H1 (cell line): Measurements from ENCODE around the gene AGAP1. TPM values are rescaled to one million over a fixed set of nuclear protein-coding genes. Genes with fewer than 3 reads are reported as not detected.

ENCODE experiments used
- CTCF ChIA-PET: fragments of 300-600 bp; sonication (Branson Sonifier 250); formaldehyde crosslinking; loops from one replicate; lab custom pipeline; 2021; ENCODE audit not compliant: partially characterized antibody; lab: Charles Lee
- POLR2A ChIA-PET: fragments of 300-600 bp; sonication (Branson Sonifier 250); formaldehyde crosslinking; loops from one replicate; lab custom pipeline; 2021; ENCODE audit warnings: inconsistent platforms; ENCODE audit not compliant: partially characterized antibody; lab: Charles Lee
- DNase-seq, 2 experiments: peaks; one replicate each; pipeline versions ENCODE4 v3.0.0 to v3.0.0-alpha.2; 2010 to 2022; ENCODE audit warnings: low spot score in 2 of 2, low read depth in 1 of 2, mixed read lengths in 1 of 2
- FAIRE-seq: peaks from 2 replicates; lab custom pipeline; 2011; peaks lifted over from hg19 to GRCh38; lab: Jason Lieb, UNC
- H2AFZ ChIP-seq: 2 replicates; pipeline ENCODE4 v1.8.1; 2012; ENCODE audit warnings: low read length, inconsistent platforms
- H2AK5ac ChIP-seq: 2 replicates; pipeline ENCODE4 v1.6.1; 2013; ENCODE audit warnings: low read depth, low read length
- H2BK120ac ChIP-seq: replicated peaks from 2 replicates; pipeline ENCODE3; 2013; ENCODE audit warnings: low read depth, low read length, inconsistent platforms
- H2BK12ac ChIP-seq: 2 replicates; pipeline ENCODE4 v1.6.1; 2013; ENCODE audit warnings: low read depth, low read length
- H2BK15ac ChIP-seq: 2 replicates; pipeline ENCODE4 v1.6.1; 2013; ENCODE audit warnings: low read length
- H2BK20ac ChIP-seq: 2 replicates; pipeline ENCODE4 v1.6.1; 2013; ENCODE audit warnings: low read length
- H2BK5ac ChIP-seq: 2 replicates; pipeline ENCODE4 v1.6.1; 2013; ENCODE audit warnings: low read depth, low read length
- H3K14ac ChIP-seq: 2 replicates; pipeline ENCODE4 v1.6.1; 2013; ENCODE audit warnings: inconsistent platforms; ENCODE audit not compliant: insufficient read length
- H3K18ac ChIP-seq: 2 replicates; pipeline ENCODE4 v1.6.1; 2013; ENCODE audit warnings: low read length; ENCODE audit errors: extremely low read depth
- H3K23ac ChIP-seq: 2 replicates; pipeline ENCODE4 v1.6.1; 2013; ENCODE audit warnings: inconsistent platforms; ENCODE audit not compliant: insufficient read length
- H3K23me2 ChIP-seq: 2 replicates; pipeline ENCODE4 v1.6.1; 2013; ENCODE audit warnings: low read depth, low read length
- H3K27ac ChIP-seq: 2 replicates; pipeline ENCODE4 v1.6.1; 2011; ENCODE audit warnings: low read depth, low read length, inconsistent platforms
- H3K27me3 ChIP-seq, 4 experiments: replicated peaks in 1 of 4; 1 replicate in 1 of 4; 2 replicates in 3 of 4; pipeline versions ENCODE4 v1.6.1 to v1.8.1; 2011 to 2013; ENCODE audit warnings: low read length in 3 of 4, mild to moderate bottlenecking in 3 of 4, inconsistent platforms in 2 of 4, mixed read lengths in 2 of 4, moderate library complexity in 1 of 4; ENCODE audit not compliant: control insufficient read depth in 3 of 4, insufficient read depth in 3 of 4; ENCODE audit errors: extremely low read depth in 1 of 4
- H3K36me3 ChIP-seq, 4 experiments: 2 replicates each; pipeline versions ENCODE4 v1.6.1 to v1.8.1; 2011 to 2013; ENCODE audit warnings: mild to moderate bottlenecking in 4 of 4, low read length in 3 of 4, moderate library complexity in 2 of 4, control low read depth in 1 of 4, inconsistent platforms in 1 of 4; ENCODE audit not compliant: insufficient read depth in 4 of 4, control insufficient read depth in 2 of 4
- H3K4ac ChIP-seq: replicated peaks from 2 replicates; pipeline ENCODE3; 2013; ENCODE audit warnings: low read length, low read depth, mixed read lengths, inconsistent platforms; ENCODE audit not compliant: insufficient read length
- H3K4me1 ChIP-seq, 4 experiments: replicated peaks in 1 of 4; 1 replicate in 1 of 4; 2 replicates in 3 of 4; pipeline versions ENCODE4 v1.6.1 to v1.8.1; 2011 to 2013; ENCODE audit warnings: low read length in 3 of 4, inconsistent platforms in 2 of 4, mixed read lengths in 1 of 4; ENCODE audit not compliant: insufficient read depth in 4 of 4, control insufficient read depth in 3 of 4
- H3K4me2 ChIP-seq, 2 experiments: 2 replicates each; pipeline versions ENCODE4 v1.6.1 to v1.8.1; 2011 to 2013; ENCODE audit warnings: low read depth in 2 of 2, low read length in 2 of 2, control low read depth in 1 of 2, inconsistent platforms in 1 of 2, mild to moderate bottlenecking in 1 of 2; ENCODE audit not compliant: insufficient read depth in 1 of 2
- H3K4me3 ChIP-seq, 4 experiments: fragments of 200-600, 300-600 bp in 1 of 4; sonication (generic), shearing (Covaris generic), sonication (Bioruptor Twin) in 1 of 4; 2 replicates each; pipeline versions ENCODE4 v1.5.1 to v1.8.1; 2011 to 2016; ENCODE audit warnings: low read length in 4 of 4, low read depth in 3 of 4, control low read depth in 2 of 4, inconsistent platforms in 2 of 4, mild to moderate bottlenecking in 2 of 4, mixed read lengths in 1 of 4, moderate library complexity in 1 of 4; ENCODE audit not compliant: insufficient read depth in 2 of 4; ENCODE audit errors: extremely low read depth in 1 of 4
- H3K56ac ChIP-seq: replicated peaks from 2 replicates; pipeline ENCODE3; 2013; ENCODE audit warnings: low read depth, mild to moderate bottlenecking, mixed read lengths, low read length, inconsistent platforms; ENCODE audit not compliant: insufficient read length
- H3K79me1 ChIP-seq: 2 replicates; pipeline ENCODE4 v1.6.1; 2013; ENCODE audit warnings: low read depth, low read length, control low read depth
- H3K79me2 ChIP-seq, 2 experiments: 2 replicates each; pipeline versions ENCODE4 v1.6.1 to v1.8.1; 2012 to 2013; ENCODE audit warnings: low read length in 2 of 2, mild to moderate bottlenecking in 2 of 2, inconsistent platforms in 1 of 2; ENCODE audit not compliant: insufficient read depth in 2 of 2, control insufficient read depth in 1 of 2
- H3K9ac ChIP-seq, 4 experiments: replicated peaks in 1 of 4; 1 replicate in 1 of 4; 2 replicates in 3 of 4; pipeline versions ENCODE4 v1.6.1 to v1.8.1; 2011 to 2013; ENCODE audit warnings: low read depth in 3 of 4, low read length in 3 of 4, control low read depth in 2 of 4, mild to moderate bottlenecking in 2 of 4, moderate library complexity in 2 of 4, inconsistent platforms in 1 of 4; ENCODE audit errors: extremely low read depth in 1 of 4
- H3K9me3 ChIP-seq, 2 experiments: 2 replicates each; pipeline versions ENCODE4 v1.6.1 to v1.8.1; 2012 to 2013; ENCODE audit warnings: mild to moderate bottlenecking in 2 of 2, moderate library complexity in 2 of 2, control low read depth in 1 of 2, inconsistent platforms in 1 of 2, low read depth in 1 of 2, low read length in 1 of 2, mixed read lengths in 1 of 2; ENCODE audit not compliant: insufficient read depth in 2 of 2
- H4K20me1 ChIP-seq, 2 experiments: replicated peaks in 1 of 2; 2 replicates each; pipeline versions ENCODE3 to v1.8.1; 2011 to 2013; ENCODE audit warnings: inconsistent platforms in 2 of 2, low read length in 2 of 2, mild to moderate bottlenecking in 1 of 2; ENCODE audit not compliant: insufficient read depth in 2 of 2, control insufficient read depth in 1 of 2
- H4K5ac ChIP-seq: 2 replicates; pipeline ENCODE4 v1.6.1; 2013; ENCODE audit warnings: low read length, low read depth, mixed read lengths, inconsistent platforms; ENCODE audit not compliant: insufficient read length
- H4K8ac ChIP-seq: 2 replicates; pipeline ENCODE4 v1.8.0; 2013; ENCODE audit warnings: mild to moderate bottlenecking, moderate library complexity, low read length, inconsistent platforms; ENCODE audit not compliant: insufficient read depth; ENCODE audit errors: extremely low read depth
- H4K91ac ChIP-seq: replicated peaks from 2 replicates; pipeline ENCODE3; 2013; ENCODE audit warnings: low read length, mixed read lengths, inconsistent platforms; ENCODE audit not compliant: insufficient read length
- CEBPB ChIP-seq: IDR thresholded peaks from 2 replicates; pipeline ENCODE4 v1.6.1; 2012; ENCODE audit warnings: low read depth, low read length
- CHD2 ChIP-seq: IDR thresholded peaks from 2 replicates; pipeline ENCODE4 v1.6.1; 2012; ENCODE audit warnings: low read length, improper control_type of control experiment
- HDAC6 ChIP-seq: IDR thresholded peaks from one replicate; pipeline ENCODE4 v1.7.1; 2012; ENCODE audit warnings: low read depth, mild to moderate bottlenecking, inconsistent platforms, low read length, moderate library complexity
- NRF1 ChIP-seq: IDR thresholded peaks from 2 replicates; pipeline ENCODE4 v1.6.1; 2011; ENCODE audit warnings: mild to moderate bottlenecking, low read depth, low read length, improper control_type of control experiment
- SAP30 ChIP-seq: fragments of 300-600 bp; sonication (generic); IDR thresholded peaks from 2 replicates; pipeline ENCODE4 v1.7.1; 2012; ENCODE audit warnings: low read length, moderate library complexity, mild to moderate bottlenecking, inconsistent platforms; ENCODE audit not compliant: insufficient read depth, insufficient replicate concordance
- SIX5 ChIP-seq: IDR thresholded peaks from 2 replicates; pipeline ENCODE4 v1.6.1; 2011; ENCODE audit warnings: mild to moderate bottlenecking, low read depth, low read length
- SP1 ChIP-seq: IDR thresholded peaks from 2 replicates; pipeline ENCODE4 v1.6.1; 2011; ENCODE audit warnings: low read depth, low read length
- WGBS, 2 experiments: shearing (Covaris generic) in 1 of 2; methylation state at CpG; one replicate each; pipeline versions ENCODE4 v1.1.6 to v1.1.7; 2013 to 2015; ENCODE audit warnings: low lambda C conversion rate in 2 of 2, mixed read lengths in 2 of 2, inconsistent platforms in 1 of 2, low coverage in 1 of 2, missing lambda C conversion rate in 1 of 2; ENCODE audit not compliant: insufficient replicate concordance in 2 of 2, insufficient coverage in 1 of 2, insufficient read length in 1 of 2; ENCODE audit errors: extremely low coverage in 1 of 2, missing lambda C conversion rate in 1 of 2; 5-methylcytosine and 5-hydroxymethylcytosine counted together
- polyA plus RNA-seq, 7 experiments: library from polyadenylated mRNA; depleted of rRNA in 3 of 7; stranded (reverse) in 5 of 7; unstranded in 2 of 7; fragments of >200 nt in 5 of 7; fragments of 200-250 nt in 2 of 7; gene quantifications; 1 replicate in 5 of 7; 2 replicates in 1 of 7; 4 replicates in 1 of 7; pipeline versions ENCODE4 v1.2.1 to v1.2.3, GENCODE V29; 2011 to 2013; ENCODE audit warnings: missing spikeins in 2 of 7, mixed read lengths in 2 of 7
- total RNA-seq: library from RNA; stranded (reverse); fragmentation: NEBNext Ultra II Directional; extraction: Animal tissue kit (Norgen Biotek cat#: 25700); gene quantifications from 2 replicates; pipeline ENCODE4 v1.2.1, GENCODE V29; 2021

Gene AGAP1
- total and polyA plus RNA-seq, 2 of the 8 experiments (the other 6 are each of a cell fraction or from before 2014, with no cell fraction given), result 18.1 to 39.4 TPM

DNA sequence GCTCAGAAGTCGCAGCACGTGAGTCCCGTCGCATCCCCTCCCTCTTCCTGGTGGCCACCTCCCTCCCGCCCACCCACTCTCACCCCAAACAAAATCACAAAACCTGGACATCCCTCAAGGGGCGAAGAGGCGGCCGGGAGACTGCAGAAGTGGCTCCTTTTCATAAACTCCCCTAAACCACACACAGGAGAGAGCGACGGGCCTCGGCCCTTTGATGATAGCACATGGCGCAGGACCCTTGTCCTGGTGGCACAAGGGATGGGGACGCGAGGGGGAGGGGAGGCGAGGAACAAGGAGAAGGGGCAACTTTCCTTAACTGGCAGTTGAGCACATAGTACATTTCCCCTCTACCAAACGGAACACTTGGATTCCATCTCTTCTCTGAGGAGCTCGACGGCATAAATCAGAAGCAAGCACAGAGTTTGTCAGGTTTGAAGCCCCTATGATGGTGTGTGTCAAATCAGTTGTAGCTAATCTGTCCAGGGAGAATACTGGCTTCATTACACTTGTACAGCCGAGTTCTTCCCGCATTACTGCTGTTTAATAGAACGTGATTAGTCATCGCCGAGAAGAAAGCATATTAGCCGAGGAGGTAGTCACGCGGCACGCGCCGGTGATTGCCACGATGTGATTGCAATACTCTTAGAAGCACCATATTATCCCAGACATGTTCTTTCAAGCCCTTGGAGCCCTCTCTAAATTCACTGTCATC, 630.5 kb downstream of the AGAP1 start:
- Histone ChIP-seq H2AFZ (no peak overlapping the region), H2BK15ac (no peak overlapping the region), H3K9ac (no peak overlapping the region), H4K91ac (no peak overlapping the region), H2BK12ac (no peak overlapping the region), H3K9me3 (no peaks in the 10 kb centered on the region), H3K56ac (no peak overlapping the region), H4K20me1 (peaks cover 2 to 8% of the 10 kb centered on the region in 2 experiments), H2BK5ac (no peak overlapping the region), H3K4me2 (no peak overlapping the region), H3K4ac (no peak overlapping the region), H3K27me3 (peaks cover 0 to 3% (median 0%) of the 10 kb centered on the region in 4 experiments; a peak in 5 of 7 replicates), H2AK5ac (no peak overlapping the region), H4K8ac (no peak overlapping the region), H3K36me3 (no peaks in the 10 kb centered on the region; a peak in 1 of 8 replicates), H3K79me1 (no peaks in the 10 kb centered on the region; the same call in 1 of the 2 replicates), H2BK20ac (no peak overlapping the region), H2BK120ac (no peak overlapping the region), H3K27ac (no peak overlapping the region), H3K18ac (no peak overlapping the region), H3K23me2 (no peaks in the 10 kb centered on the region), H3K4me1 (peaks cover 0 to 7% (median 2%) of the 10 kb centered on the region in 4 experiments; a peak in 2 of 7 replicates), H4K5ac (no peak overlapping the region), H3K14ac (no peak overlapping the region), H3K23ac (no peak overlapping the region), H3K79me2 (no peaks in the 10 kb centered on the region), H3K4me3 (no peak overlapping the region)
- ChIA-PET POLR2A (interaction anchor here (1.1 kb wide), 1 partner anchor 36 kb away, joined by 3 read pairs; no protein-coding TSS in a partner anchor), CTCF (interaction anchor here (0.6 to 2.0 kb wide), 2 partner anchors 31 to 75 kb away, joined by 3 to 4 read pairs; no protein-coding TSS in a partner anchor)
- FAIRE-seq (no peak), DNase-seq (no peak)
- 93% methylated on average over 25 of the region's 30 CpGs; no CpG with 5 or more reads in 1 of the 2 experiments for WGBS, 2 experiments
- TF ChIP-seq SP1 (no peak), CEBPB (no peak), SIX5 (no peak), HDAC6 (no peak), SAP30 (no peak), CHD2 (no peak), NRF1 (no peak)
